HEK293T (cell line): ENCODE data around the gene CCNY.
A peak's percentile ranks its signal among the peaks of the same experiment; 100 is the strongest.

Experiments used
- CTCF ChIA-PET: fragments of 350-600 bp; formaldehyde crosslinking; extraction: SDS; loops from one replicate; lab custom pipeline; 2021; ENCODE audit warnings: antibody characterized with exemption, inconsistent platforms; lab: Yijun Ruan, JAX
- POLR2A ChIA-PET: fragments of 350-600 bp; formaldehyde crosslinking; extraction: SDS; loops from one replicate; lab custom pipeline; 2020; ENCODE audit warnings: antibody characterized with exemption, inconsistent platforms; lab: Yijun Ruan, JAX
- DNase-seq: peaks from one replicate; pipeline ENCODE4 v3.0.0; 2012; ENCODE audit warnings: mixed read lengths; ENCODE audit errors: extremely low spot score
- ARNT ChIP-seq: fragments of 450-650 bp; IDR thresholded peaks from 2 replicates; pipeline ENCODE4 v1.6.1; 2017; ENCODE audit warnings: mild to moderate bottlenecking
- BHLHE40 ChIP-seq: fragments of 450-650 bp; IDR thresholded peaks from 2 replicates; pipeline ENCODE4 v1.6.1; 2016; ENCODE audit warnings: mild to moderate bottlenecking, moderate library complexity, borderline replicate concordance
- CTBP1 ChIP-seq: fragments of 450-650 bp; IDR thresholded peaks from 2 replicates; pipeline ENCODE4 v1.6.1; 2016; ENCODE audit warnings: borderline replicate concordance
- ELF4 ChIP-seq: fragments of 450-650 bp; IDR thresholded peaks from 2 replicates; pipeline ENCODE4 v1.6.1; 2017; ENCODE audit warnings: antibody characterized with exemption
- FOXA1 ChIP-seq: fragments of 450-650 bp; IDR thresholded peaks from 2 replicates; pipeline ENCODE4 v1.6.1; 2016; ENCODE audit warnings: mild to moderate bottlenecking
- FOXK2 ChIP-seq: fragments of 450-650 bp; IDR thresholded peaks from 2 replicates; pipeline ENCODE4 v1.6.1; 2016; ENCODE audit warnings: mild to moderate bottlenecking
- FOXM1 ChIP-seq: fragments of 450-650 bp; IDR thresholded peaks from 2 replicates; pipeline ENCODE4 v1.6.1; 2017; ENCODE audit warnings: mild to moderate bottlenecking, borderline replicate concordance
- HDGF ChIP-seq: fragments of 450-650 bp; IDR thresholded peaks from 2 replicates; pipeline ENCODE4 v1.6.1; 2017; ENCODE audit warnings: antibody characterized with exemption, borderline replicate concordance
- L3MBTL2 ChIP-seq: fragments of 450-650 bp; conservative IDR thresholded peaks from 2 replicates; pipeline ENCODE4 v1.6.1; 2016; ENCODE audit warnings: mild to moderate bottlenecking
- LEF1 ChIP-seq: fragments of 450-650 bp; IDR thresholded peaks from 2 replicates; pipeline ENCODE4 v1.6.1; 2017; ENCODE audit warnings: mild to moderate bottlenecking, borderline replicate concordance
- NFRKB ChIP-seq: fragments of 450-650 bp; IDR thresholded peaks from 2 replicates; pipeline ENCODE4 v1.6.1; 2016; ENCODE audit warnings: mild to moderate bottlenecking, moderate library complexity
- SP1 ChIP-seq: fragments of 450-650 bp; IDR thresholded peaks from 2 replicates; pipeline ENCODE4 v1.6.1; 2017
- SUZ12 ChIP-seq: fragments of 450-650 bp; IDR thresholded peaks from 2 replicates; pipeline ENCODE4 v1.6.1; 2016; ENCODE audit warnings: mild to moderate bottlenecking
- TARDBP ChIP-seq: fragments of 450-650 bp; IDR thresholded peaks from 2 replicates; pipeline ENCODE4 v1.6.1; 2016
- ZNF384 ChIP-seq: fragments of 450-650 bp; IDR thresholded peaks from 2 replicates; pipeline ENCODE4 v1.6.1; 2016
- TF ChIP-seq, protein P1 (sequence below): fragments of 450-650 bp; IDR thresholded peaks from 2 replicates; pipeline ENCODE4 v1.6.1; 2016

CCNY gene

DNA sequence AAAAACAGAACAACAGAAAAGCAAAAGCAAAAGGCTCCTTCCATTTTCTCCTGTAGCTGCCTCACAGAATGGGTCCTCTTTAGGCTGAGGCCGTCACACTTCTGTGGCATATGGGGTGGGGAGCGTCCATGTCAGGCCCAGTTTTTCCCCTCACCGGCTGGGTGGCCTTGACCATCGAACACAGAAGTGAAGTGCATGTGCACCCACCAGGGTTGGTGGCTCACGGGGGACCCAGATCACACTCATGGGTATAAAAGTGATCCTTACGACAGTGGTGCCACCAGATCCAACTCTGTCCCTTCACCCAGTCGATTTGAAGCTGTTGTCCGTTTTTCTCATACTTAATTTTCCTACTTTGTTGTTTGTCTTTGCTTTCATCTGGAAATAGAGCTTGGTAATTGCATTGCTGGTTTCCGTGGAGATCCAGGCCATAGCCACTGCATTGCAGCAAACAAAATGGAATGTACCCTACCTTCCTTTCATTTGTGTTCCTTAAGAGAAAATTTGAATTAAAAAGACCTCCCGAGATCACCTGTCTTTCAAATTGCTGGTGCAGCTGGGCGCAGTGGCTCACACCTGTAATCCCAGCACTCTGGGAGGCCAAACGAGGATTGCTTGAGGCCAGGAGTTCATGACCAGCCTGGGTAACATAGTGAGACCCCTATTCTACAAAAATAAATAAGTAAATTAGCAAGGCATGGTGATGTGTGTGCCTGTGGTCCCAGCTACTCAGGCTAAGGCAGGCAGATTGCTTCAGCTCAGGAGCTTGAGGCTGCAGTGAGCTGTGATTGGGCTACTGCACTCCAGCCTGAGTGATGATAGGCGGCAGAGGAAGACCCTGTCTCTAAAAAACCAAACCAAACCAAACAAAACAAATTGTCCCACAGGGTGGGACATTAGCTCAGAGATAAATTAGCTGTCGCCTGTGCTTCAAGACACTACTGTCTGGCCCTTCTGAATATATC is 258.1 kb downstream of the CCNY start:
- ChIA-PET CTCF (no interaction called here), POLR2A (no interaction called here)
- no peak for DNase-seq
- TF ChIP-seq, protein P1, sequence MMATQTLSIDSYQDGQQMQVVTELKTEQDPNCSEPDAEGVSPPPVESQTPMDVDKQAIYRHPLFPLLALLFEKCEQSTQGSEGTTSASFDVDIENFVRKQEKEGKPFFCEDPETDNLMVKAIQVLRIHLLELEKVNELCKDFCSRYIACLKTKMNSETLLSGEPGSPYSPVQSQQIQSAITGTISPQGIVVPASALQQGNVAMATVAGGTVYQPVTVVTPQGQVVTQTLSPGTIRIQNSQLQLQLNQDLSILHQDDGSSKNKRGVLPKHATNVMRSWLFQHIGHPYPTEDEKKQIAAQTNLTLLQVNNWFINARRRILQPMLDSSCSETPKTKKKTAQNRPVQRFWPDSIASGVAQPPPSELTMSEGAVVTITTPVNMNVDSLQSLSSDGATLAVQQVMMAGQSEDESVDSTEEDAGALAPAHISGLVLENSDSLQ = no peak
- TF ChIP-seq LEF1 (no peak), FOXK2 (no peak), ZNF384 (no peak), L3MBTL2 (no peak), SP1 (no peak), HDGF (no peak), CTBP1 (no peak), ELF4 (no peak), NFRKB (no peak), FOXA1 (no peak), FOXM1 (no peak), SUZ12 (no peak), BHLHE40 (no peak)

DNA sequence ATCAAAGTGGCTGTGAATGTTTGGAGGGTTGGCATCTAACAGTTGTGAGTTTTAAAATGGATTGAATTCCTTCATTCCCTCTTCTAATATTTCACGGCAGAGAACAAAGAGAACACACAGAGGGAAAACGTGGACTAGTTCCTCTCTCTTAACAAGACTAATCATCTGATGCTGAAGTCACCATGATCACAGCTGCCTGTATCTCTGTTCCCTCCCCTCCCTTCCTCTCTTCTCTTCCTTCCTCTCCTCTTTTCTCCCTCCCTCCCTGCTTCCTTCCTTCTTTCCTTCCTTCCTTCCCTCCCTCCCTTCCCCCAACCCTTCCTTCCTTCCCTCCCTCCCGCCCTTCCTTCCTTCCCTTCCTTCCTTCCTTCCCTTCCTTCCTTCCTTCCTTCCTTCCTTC is 258.8 kb downstream of the CCNY start:
- POLR2A ChIA-PET = no interaction called here
- DNase-seq = no peak
- no peak for TF ChIP-seq BHLHE40
- TF ChIP-seq, protein P1 = no peak
- no peak for TF ChIP-seq NFRKB
- TF ChIP-seq SUZ12 = no peak
- TF ChIP-seq FOXK2 = no peak
- TF ChIP-seq FOXM1 = no peak
- TF ChIP-seq LEF1 = no peak
- TF ChIP-seq ELF4 = no peak
- TF ChIP-seq FOXA1 = no peak
- CTCF ChIA-PET = no interaction called here

DNA sequence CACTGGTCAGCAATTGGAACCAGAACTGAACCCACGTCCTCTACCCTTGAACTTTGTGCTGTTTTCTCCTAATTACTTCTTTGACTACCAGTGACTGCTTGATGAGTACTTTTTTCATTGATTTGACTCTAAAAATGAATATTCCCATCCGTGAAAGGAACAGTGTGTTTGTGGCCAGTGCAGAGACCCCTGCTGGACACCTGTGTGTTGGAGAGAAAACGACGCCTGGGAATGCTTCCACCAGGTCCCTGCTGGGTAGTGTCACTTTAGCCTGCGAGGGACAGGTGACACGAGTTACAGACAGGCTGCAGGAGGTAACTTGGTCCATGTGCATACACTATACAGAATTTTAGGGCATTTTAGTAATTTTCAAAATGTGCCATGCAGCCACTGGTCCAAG is 262.1 kb downstream of the CCNY start:
- no peak for TF ChIP-seq HDGF
- no peak for TF ChIP-seq ZNF384
- TF ChIP-seq FOXM1 = no peak
- TF ChIP-seq L3MBTL2 = no peak
- TF ChIP-seq, protein P1 = no peak
- TF ChIP-seq TARDBP = no peak
- TF ChIP-seq BHLHE40 = no peak
- no peak for TF ChIP-seq NFRKB
- TF ChIP-seq ARNT = no peak
- TF ChIP-seq FOXA1 = no peak
- TF ChIP-seq SP1 = no peak
- no peak for TF ChIP-seq ELF4
- peak; percentile 14 for DNase-seq
- CTCF ChIA-PET = no interaction called here
- POLR2A ChIA-PET = no interaction called here

DNA sequence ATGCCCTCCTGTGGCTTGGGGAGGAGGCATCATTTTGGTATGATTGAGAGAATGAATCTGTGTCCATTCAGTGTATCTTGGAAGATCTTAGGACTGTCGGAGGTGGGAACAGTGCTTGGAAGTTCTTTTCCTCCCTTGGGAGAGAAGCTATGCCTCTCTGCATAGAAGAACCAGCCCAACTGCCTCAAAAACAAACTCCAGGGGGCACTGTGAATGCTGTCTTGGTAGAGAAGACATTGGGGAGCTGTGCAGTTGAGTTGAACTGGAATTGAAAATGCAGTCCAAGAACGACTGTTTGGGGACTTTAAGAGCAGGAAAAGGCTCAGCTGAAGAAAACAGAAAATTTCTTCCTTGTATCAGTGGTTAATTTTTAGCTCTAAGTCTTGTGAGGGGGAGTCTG is 263.9 kb downstream of the CCNY start:
- POLR2A ChIA-PET = no interaction called here
- TF ChIP-seq NFRKB = no peak
- TF ChIP-seq FOXK2 = no peak
- no peak for TF ChIP-seq FOXM1
- no peak for TF ChIP-seq L3MBTL2
- DNase-seq = no peak
- CTCF ChIA-PET = interaction anchor here (0.8 to 1.2 kb wide), 2 partner anchors 12 to 37 kb away, joined by 3 read pairs; no protein-coding TSS in a partner anchor

DNA sequence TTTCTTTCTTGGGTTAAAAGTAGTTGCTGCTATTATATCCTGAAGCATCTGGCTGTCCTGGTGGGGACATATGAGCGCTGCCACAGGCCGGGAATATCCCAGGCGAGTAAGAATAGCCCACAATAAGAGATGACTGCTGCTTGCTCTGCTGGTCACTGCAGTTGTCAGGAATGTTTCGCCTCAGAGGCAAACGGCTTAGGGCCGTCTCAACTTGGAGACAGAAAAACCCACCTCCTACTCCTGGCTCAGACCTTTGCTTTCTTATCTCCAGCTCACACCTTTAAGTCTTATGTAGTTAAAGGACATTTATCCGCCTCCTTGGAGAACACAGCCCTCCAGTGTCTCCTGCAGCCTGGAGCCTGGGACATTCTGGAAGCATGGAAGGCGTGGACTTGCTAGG is 268.9 kb downstream of the CCNY start, which contains the start of gene GJD4:
Gene GJD4 (plus strand): TSS at position 151 of the 400 bp plus-strand sequence. CDS start 227 bp downstream, at position 378.
- ChIA-PET CTCF (no interaction called here), POLR2A (no interaction called here)
- TF ChIP-seq, protein P1 = no peak
- TF ChIP-seq ZNF384 (no peak), FOXM1 (no peak), FOXK2 (no peak), L3MBTL2 (no peak), FOXA1 (no peak), LEF1 (no peak), ARNT (no peak), TARDBP (no peak), NFRKB (no peak), SUZ12 (no peak), BHLHE40 (no peak), HDGF (no peak), ELF4 (no peak), CTBP1 (no peak), SP1 (no peak)
- no peak for DNase-seq

DNA sequence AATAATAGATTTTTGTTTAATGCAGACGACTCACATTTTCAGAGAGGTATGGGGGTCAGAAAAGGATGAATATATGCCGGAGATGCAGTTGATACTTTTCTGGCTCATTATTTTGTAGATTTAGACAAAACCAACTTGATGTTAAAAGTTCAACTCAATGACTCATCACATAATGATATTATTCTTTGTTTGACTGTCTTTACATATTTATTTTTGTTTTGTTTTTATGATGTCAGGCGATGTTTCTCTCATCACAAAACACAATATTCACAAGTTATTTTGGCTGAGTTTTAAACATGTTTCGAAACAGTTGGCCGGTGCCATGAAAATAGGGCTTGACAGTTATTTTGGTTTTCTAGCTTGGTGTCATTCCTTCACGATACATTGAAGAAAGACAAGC is 270.1 kb downstream of the CCNY start:
- ChIA-PET CTCF (no interaction called here), POLR2A (no interaction called here)
- TF ChIP-seq ELF4 = no peak
- no peak for TF ChIP-seq ZNF384
- TF ChIP-seq, protein P1 = no peak
- TF ChIP-seq ARNT = no peak
- TF ChIP-seq CTBP1 = no peak
- TF ChIP-seq SUZ12 = no peak
- no peak for TF ChIP-seq FOXK2
- no peak for TF ChIP-seq LEF1
- no peak for TF ChIP-seq FOXA1
- no peak for TF ChIP-seq NFRKB
- no peak for TF ChIP-seq L3MBTL2
- TF ChIP-seq FOXM1 = no peak
- no peak for TF ChIP-seq TARDBP
- no peak for TF ChIP-seq HDGF
- no peak for TF ChIP-seq SP1
- TF ChIP-seq BHLHE40 = no peak
- no peak for DNase-seq
